Measurements from ENCODE around the gene CC2D1A. TPM values are rescaled to one million over a fixed set of nuclear protein-coding genes. Genes with fewer than 3 reads are reported as not detected.
A peak's percentile ranks its signal among the peaks of the same experiment; 100 is the strongest.

Gene CC2D1A
- total RNA-seq, 1 donor from 2014 or later, result 2.1 TPM

DNA sequence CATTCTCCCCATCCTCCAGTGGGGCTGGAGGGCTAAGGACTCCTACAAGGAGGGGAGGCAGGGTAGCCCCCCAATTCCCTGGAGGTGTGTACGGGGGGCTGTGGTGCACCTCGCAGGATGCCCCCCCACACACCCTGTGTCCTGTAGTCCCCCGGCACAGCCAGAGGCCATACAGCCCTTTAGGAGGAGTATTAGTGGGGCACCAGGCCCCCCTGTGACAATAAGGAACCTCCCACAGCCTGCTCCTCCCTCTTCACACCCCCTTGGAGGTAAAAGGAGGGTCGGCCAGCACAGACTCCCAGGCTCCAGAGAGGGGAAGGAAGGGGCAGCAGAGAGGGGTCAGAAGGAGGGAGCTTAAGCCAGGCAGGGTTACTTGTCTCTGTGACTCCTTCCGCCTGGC is 29.2 kb upstream of the CC2D1A start, which contains the start of gene NANOS3:
TSS of gene NANOS3 (plus strand) at position 301 of the 400 bp plus-strand sequence. CDS start 115 bp downstream, outside the sequence.
- H3K9me3 ChIP-seq (ENCODE audit: control insufficient read depth in 3 of 3, low read length in 3 of 3), result no peaks in the 10 kb centered on the region
- peaks cover 16 to 24% (median 18%) of the 10 kb centered on the region in 3 donors for H3K4me1 ChIP-seq (ENCODE audit: control insufficient read depth in 3 of 3, insufficient read depth in 3 of 3, low read length in 3 of 3)
- H3K36me3 ChIP-seq (ENCODE audit: control insufficient read depth in 3 of 3, insufficient read depth in 3 of 3, low read length in 3 of 3), result no peaks in the 10 kb centered on the region
- peaks cover 0 to 8% (median 2%) of the 10 kb centered on the region in 3 donors for H3K27me3 ChIP-seq (ENCODE audit: control insufficient read depth in 3 of 3, insufficient read depth in 3 of 3, low read length in 3 of 3)
- no peak within 1 kb of the TSS for H3K9ac ChIP-seq (ENCODE audit: low read depth in 1 of 3, low read length in 3 of 3)
- no peak within 1 kb of the TSS for H3K27ac ChIP-seq (ENCODE audit: low read depth, low read length)
- no peak within 1 kb of the TSS for H3K4me3 ChIP-seq (ENCODE audit: low read length in 3 of 3)

DNA sequence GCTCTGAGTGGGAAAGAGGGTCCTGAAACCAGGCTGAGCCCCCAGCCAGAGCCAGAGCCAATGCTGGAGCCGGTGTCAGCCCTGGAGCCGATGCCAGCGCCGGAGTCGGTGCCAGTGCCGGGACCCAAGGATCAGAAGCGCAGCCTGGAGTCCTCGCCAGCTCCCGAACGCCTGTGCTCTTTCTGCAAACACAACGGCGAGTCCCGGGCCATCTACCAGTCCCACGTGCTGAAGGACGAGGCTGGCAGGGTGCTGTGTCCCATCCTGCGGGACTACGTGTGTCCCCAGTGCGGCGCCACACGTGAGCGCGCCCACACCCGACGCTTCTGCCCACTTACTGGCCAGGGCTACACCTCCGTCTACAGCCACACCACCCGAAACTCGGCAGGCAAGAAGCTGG is 28.7 kb upstream of the CC2D1A start:
- H3K27me3 ChIP-seq (ENCODE audit: control insufficient read depth in 3 of 3, insufficient read depth in 3 of 3, low read length in 3 of 3), result peaks cover 0 to 7% (median 2%) of the 10 kb centered on the region in 3 donors
- H3K9ac ChIP-seq (ENCODE audit: low read depth in 1 of 3, low read length in 3 of 3), result no peak overlapping the region
- no peaks in the 10 kb centered on the region for H3K36me3 ChIP-seq (ENCODE audit: control insufficient read depth in 3 of 3, insufficient read depth in 3 of 3, low read length in 3 of 3)
- peaks cover 17 to 26% (median 22%) of the 10 kb centered on the region in 3 donors for H3K4me1 ChIP-seq (ENCODE audit: control insufficient read depth in 3 of 3, insufficient read depth in 3 of 3, low read length in 3 of 3)
- no peak overlapping the region for H3K27ac ChIP-seq (ENCODE audit: low read depth, low read length)
- H3K9me3 ChIP-seq (ENCODE audit: control insufficient read depth in 3 of 3, low read length in 3 of 3), result no peaks in the 10 kb centered on the region
- no peak overlapping the region for H3K4me3 ChIP-seq (ENCODE audit: low read length in 3 of 3)

- Histone ChIP-seq H3K9ac (ENCODE audit: low read depth in 1 of 3, low read length in 3 of 3) (peak overlapping the region; percentile 59 to 76 (median 60)), H3K9me3 (ENCODE audit: control insufficient read depth in 3 of 3, low read length in 3 of 3) (no peaks in the 10 kb centered on the region), H3K27ac (ENCODE audit: low read depth, low read length) (peak overlapping the region; percentile 86), H3K4me1 (ENCODE audit: control insufficient read depth in 3 of 3, insufficient read depth in 3 of 3, low read length in 3 of 3) (peaks cover 17 to 26% (median 22%) of the 10 kb centered on the region in 3 donors), H3K36me3 (ENCODE audit: control insufficient read depth in 3 of 3, insufficient read depth in 3 of 3, low read length in 3 of 3) (no peaks in the 10 kb centered on the region), H3K27me3 (ENCODE audit: control insufficient read depth in 3 of 3, insufficient read depth in 3 of 3, low read length in 3 of 3) (peaks cover 0 to 4% (median 0%) of the 10 kb centered on the region in 3 donors), H3K4me3 (ENCODE audit: low read length in 3 of 3) (peak overlapping the region; percentile 43 to 65 (median 61))
These were observed 25.6 kb upstream of the CC2D1A start for GRCh38 chr19:13880059-13881043.

DNA sequence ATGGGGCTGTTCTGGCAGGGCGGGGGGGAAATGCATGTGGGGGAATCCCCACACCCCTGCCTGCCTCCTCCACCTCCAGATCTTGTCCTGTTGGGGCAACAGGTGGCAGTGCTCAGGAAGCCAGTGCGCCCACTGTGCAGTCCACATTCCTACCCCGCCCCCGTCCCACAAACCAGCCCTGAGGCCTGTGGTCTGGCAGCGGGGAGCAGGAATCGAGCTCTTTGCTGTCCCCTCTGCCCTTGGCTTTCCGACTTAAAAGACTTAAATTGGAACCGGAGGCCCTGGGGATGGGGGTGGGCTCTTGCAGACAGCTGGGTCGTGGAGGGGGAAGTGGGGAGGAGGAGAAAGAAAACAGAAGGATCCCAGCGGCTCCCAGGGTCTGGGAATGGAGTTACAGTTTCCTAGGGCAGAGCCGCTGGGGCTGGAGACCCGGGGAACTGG is 24.7 kb upstream of the CC2D1A start:
- Histone ChIP-seq H3K9me3 (ENCODE audit: control insufficient read depth in 3 of 3, low read length in 3 of 3) (no peaks in the 10 kb centered on the region), H3K36me3 (ENCODE audit: control insufficient read depth in 3 of 3, insufficient read depth in 3 of 3, low read length in 3 of 3) (no peaks in the 10 kb centered on the region), H3K4me3 (ENCODE audit: low read length in 3 of 3) (no peak overlapping the region), H3K27ac (ENCODE audit: low read depth, low read length) (peak overlapping the region; percentile 86), H3K9ac (ENCODE audit: low read depth in 1 of 3, low read length in 3 of 3) (peak overlapping the region in 1 of 3 donors; percentile 45), H3K4me1 (ENCODE audit: control insufficient read depth in 3 of 3, insufficient read depth in 3 of 3, low read length in 3 of 3) (peaks cover 17 to 26% (median 22%) of the 10 kb centered on the region in 3 donors), H3K27me3 (ENCODE audit: control insufficient read depth in 3 of 3, insufficient read depth in 3 of 3, low read length in 3 of 3) (peaks cover 0 to 4% (median 0%) of the 10 kb centered on the region in 3 donors)

DNA sequence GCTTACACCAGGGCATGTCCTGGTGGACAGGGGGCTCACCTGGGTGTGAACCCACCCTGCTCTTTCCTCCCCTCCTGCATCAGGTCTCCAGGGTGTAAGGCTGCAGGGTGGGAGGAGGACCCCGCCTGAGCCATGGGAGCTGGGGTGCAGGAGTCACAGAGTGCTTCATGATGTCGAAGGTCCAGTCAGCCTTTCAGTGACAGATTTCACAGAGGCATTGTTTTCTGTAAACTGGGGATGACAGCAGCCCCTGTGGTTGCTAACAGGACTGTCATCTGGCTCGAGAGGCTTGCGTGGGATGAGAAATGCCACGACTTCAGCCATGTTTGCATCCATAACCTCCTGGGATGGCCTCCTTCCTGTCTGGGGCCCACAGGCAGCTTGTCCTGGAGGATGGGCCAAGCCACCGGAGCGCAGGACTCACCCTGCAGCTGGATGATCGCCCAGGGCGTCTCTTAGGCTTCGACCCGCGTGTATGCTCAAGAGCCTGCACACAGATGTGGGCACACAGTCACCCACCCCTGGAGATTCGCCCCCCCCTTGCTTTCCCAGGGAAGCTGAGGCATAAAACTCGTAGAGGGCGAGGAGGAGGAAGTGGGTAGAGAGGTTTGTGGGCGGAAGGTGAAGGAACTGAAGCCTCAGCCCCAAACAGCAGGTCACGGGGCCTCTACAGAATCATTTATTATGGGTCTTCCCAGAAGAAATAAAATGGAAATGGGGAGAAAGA is 24.1 kb upstream of the CC2D1A start:
- H3K27me3 ChIP-seq (ENCODE audit: control insufficient read depth in 3 of 3, insufficient read depth in 3 of 3, low read length in 3 of 3), result peaks cover 0 to 4% (median 0%) of the 10 kb centered on the region in 3 donors
- H3K36me3 ChIP-seq (ENCODE audit: control insufficient read depth in 3 of 3, insufficient read depth in 3 of 3, low read length in 3 of 3), result no peaks in the 10 kb centered on the region
- peaks cover 17 to 26% (median 22%) of the 10 kb centered on the region in 3 donors for H3K4me1 ChIP-seq (ENCODE audit: control insufficient read depth in 3 of 3, insufficient read depth in 3 of 3, low read length in 3 of 3)
- H3K27ac ChIP-seq (ENCODE audit: low read depth, low read length), result peak overlapping the region; percentile 86
- peak overlapping the region in 1 of 3 donors; percentile 45 for H3K9ac ChIP-seq (ENCODE audit: low read depth in 1 of 3, low read length in 3 of 3)
- H3K4me3 ChIP-seq (ENCODE audit: low read length in 3 of 3), result no peak overlapping the region
- H3K9me3 ChIP-seq (ENCODE audit: control insufficient read depth in 3 of 3, low read length in 3 of 3), result no peaks in the 10 kb centered on the region

- H3K9ac ChIP-seq (ENCODE audit: low read depth in 1 of 3, low read length in 3 of 3), result no peak overlapping the region
These were observed 23.6 kb upstream of the CC2D1A start for GRCh38 chr19:13882419-13882795.

GRCh38 chr19:13882836-13883235 is 23.2 kb upstream of the CC2D1A start:
- H3K4me3 ChIP-seq (ENCODE audit: low read length in 3 of 3), result no peak overlapping the region
- no peak overlapping the region for H3K9ac ChIP-seq (ENCODE audit: low read depth in 1 of 3, low read length in 3 of 3)
- peaks cover 17 to 26% (median 22%) of the 10 kb centered on the region in 3 donors for H3K4me1 ChIP-seq (ENCODE audit: control insufficient read depth in 3 of 3, insufficient read depth in 3 of 3, low read length in 3 of 3)
- H3K36me3 ChIP-seq (ENCODE audit: control insufficient read depth in 3 of 3, insufficient read depth in 3 of 3, low read length in 3 of 3), result no peaks in the 10 kb centered on the region
- H3K9me3 ChIP-seq (ENCODE audit: control insufficient read depth in 3 of 3, low read length in 3 of 3), result no peaks in the 10 kb centered on the region
- H3K27me3 ChIP-seq (ENCODE audit: control insufficient read depth in 3 of 3, insufficient read depth in 3 of 3, low read length in 3 of 3), result no peaks in the 10 kb centered on the region
- H3K27ac ChIP-seq (ENCODE audit: low read depth, low read length), result no peak overlapping the region

More at GRCh38 chr19:13882419-13882795, 23.6 kb upstream of the CC2D1A start:
- no peaks in the 10 kb centered on the region for H3K9me3 ChIP-seq (ENCODE audit: control insufficient read depth in 3 of 3, low read length in 3 of 3)
- no peak overlapping the region for H3K27ac ChIP-seq (ENCODE audit: low read depth, low read length)
- no peak overlapping the region for H3K4me3 ChIP-seq (ENCODE audit: low read length in 3 of 3)
- H3K27me3 ChIP-seq (ENCODE audit: control insufficient read depth in 3 of 3, insufficient read depth in 3 of 3, low read length in 3 of 3), result no peaks in the 10 kb centered on the region
- no peaks in the 10 kb centered on the region for H3K36me3 ChIP-seq (ENCODE audit: control insufficient read depth in 3 of 3, insufficient read depth in 3 of 3, low read length in 3 of 3)
- peaks cover 17 to 26% (median 22%) of the 10 kb centered on the region in 3 donors for H3K4me1 ChIP-seq (ENCODE audit: control insufficient read depth in 3 of 3, insufficient read depth in 3 of 3, low read length in 3 of 3)

DNA sequence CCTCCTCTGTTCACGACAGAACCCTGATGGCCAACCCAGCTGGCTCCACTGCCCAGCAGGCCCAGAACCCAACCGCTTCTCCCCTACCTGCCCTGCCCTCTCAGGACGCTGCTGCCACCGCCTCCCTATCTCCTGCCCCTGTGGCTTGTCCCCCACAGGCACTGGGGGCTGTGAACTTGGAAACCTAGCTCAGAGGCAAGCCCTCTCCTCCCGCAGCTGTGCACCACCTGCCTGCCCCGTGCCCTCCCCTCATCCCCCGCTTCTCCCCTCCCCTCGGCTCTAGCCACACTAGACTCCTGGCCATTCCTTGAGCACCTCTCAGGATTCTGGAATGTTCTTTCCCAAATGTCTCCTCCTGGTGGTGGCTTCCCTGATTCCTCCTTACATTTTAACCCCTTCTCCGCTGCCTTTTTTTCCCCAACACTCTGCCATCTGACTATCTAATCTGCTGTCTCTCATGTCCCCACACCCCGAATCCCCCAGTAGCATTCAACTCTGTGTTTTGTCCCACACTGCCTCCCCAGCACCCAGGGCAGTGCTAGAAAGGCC is 22.4 kb upstream of the CC2D1A start:
- Histone ChIP-seq H3K9ac (ENCODE audit: low read depth in 1 of 3, low read length in 3 of 3) (no peak overlapping the region), H3K36me3 (ENCODE audit: control insufficient read depth in 3 of 3, insufficient read depth in 3 of 3, low read length in 3 of 3) (no peaks in the 10 kb centered on the region), H3K4me3 (ENCODE audit: low read length in 3 of 3) (no peak overlapping the region), H3K27ac (ENCODE audit: low read depth, low read length) (no peak overlapping the region), H3K27me3 (ENCODE audit: control insufficient read depth in 3 of 3, insufficient read depth in 3 of 3, low read length in 3 of 3) (no peaks in the 10 kb centered on the region), H3K4me1 (ENCODE audit: control insufficient read depth in 3 of 3, insufficient read depth in 3 of 3, low read length in 3 of 3) (peaks cover 17 to 26% (median 22%) of the 10 kb centered on the region in 3 donors), H3K9me3 (ENCODE audit: control insufficient read depth in 3 of 3, low read length in 3 of 3) (no peaks in the 10 kb centered on the region)

- Histone ChIP-seq H3K4me1 (ENCODE audit: control insufficient read depth in 3 of 3, insufficient read depth in 3 of 3, low read length in 3 of 3) (peaks cover 12 to 18% (median 17%) of the 10 kb centered on the region in 3 donors), H3K27ac (ENCODE audit: low read depth, low read length) (no peak overlapping the region), H3K9me3 (ENCODE audit: control insufficient read depth in 3 of 3, low read length in 3 of 3) (no peaks in the 10 kb centered on the region), H3K27me3 (ENCODE audit: control insufficient read depth in 3 of 3, insufficient read depth in 3 of 3, low read length in 3 of 3) (no peaks in the 10 kb centered on the region), H3K36me3 (ENCODE audit: control insufficient read depth in 3 of 3, insufficient read depth in 3 of 3, low read length in 3 of 3) (no peaks in the 10 kb centered on the region), H3K9ac (ENCODE audit: low read depth in 1 of 3, low read length in 3 of 3) (no peak overlapping the region), H3K4me3 (ENCODE audit: low read length in 3 of 3) (no peak overlapping the region)
These were observed 21.0 kb upstream of the CC2D1A start for GRCh38 chr19:13884726-13885591.
